Ishikawa (cell line): Measurements from ENCODE around the gene CDK12.

ENCODE experiments used
- CREB1 ChIP-seq: IDR thresholded peaks from 2 replicates; pipeline ENCODE4 v1.6.1; 2012; ENCODE audit warnings: low read depth
- EGR1 ChIP-seq: IDR thresholded peaks from 2 replicates; pipeline ENCODE4 v1.6.1; 2012
- TF ChIP-seq, protein P1 (sequence below): IDR thresholded peaks from 2 replicates; pipeline ENCODE4 v1.6.1; 2012; ENCODE audit warnings: low read depth, mild to moderate bottlenecking

DNA sequence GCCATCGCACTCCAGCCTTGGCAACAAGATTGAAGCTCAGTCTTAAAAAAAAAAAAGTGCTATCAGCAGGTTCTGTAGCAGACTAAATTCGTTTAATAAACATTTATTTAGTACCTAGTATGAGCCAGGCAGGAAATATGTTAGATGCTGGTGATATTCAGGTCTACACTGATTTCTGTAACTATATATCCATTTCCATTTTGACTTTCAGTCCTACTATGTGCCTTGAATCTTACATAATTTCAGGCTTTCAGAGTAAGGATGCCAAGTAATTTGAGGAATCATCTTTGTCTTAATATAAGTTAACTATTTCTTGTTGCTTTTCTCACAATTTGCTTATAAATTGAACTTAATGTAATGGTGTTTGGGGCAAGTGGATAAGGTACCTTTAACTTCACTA is 46.2 kb downstream of the CDK12 start:
- TF ChIP-seq CREB1: no peak
- TF ChIP-seq, protein P1, sequence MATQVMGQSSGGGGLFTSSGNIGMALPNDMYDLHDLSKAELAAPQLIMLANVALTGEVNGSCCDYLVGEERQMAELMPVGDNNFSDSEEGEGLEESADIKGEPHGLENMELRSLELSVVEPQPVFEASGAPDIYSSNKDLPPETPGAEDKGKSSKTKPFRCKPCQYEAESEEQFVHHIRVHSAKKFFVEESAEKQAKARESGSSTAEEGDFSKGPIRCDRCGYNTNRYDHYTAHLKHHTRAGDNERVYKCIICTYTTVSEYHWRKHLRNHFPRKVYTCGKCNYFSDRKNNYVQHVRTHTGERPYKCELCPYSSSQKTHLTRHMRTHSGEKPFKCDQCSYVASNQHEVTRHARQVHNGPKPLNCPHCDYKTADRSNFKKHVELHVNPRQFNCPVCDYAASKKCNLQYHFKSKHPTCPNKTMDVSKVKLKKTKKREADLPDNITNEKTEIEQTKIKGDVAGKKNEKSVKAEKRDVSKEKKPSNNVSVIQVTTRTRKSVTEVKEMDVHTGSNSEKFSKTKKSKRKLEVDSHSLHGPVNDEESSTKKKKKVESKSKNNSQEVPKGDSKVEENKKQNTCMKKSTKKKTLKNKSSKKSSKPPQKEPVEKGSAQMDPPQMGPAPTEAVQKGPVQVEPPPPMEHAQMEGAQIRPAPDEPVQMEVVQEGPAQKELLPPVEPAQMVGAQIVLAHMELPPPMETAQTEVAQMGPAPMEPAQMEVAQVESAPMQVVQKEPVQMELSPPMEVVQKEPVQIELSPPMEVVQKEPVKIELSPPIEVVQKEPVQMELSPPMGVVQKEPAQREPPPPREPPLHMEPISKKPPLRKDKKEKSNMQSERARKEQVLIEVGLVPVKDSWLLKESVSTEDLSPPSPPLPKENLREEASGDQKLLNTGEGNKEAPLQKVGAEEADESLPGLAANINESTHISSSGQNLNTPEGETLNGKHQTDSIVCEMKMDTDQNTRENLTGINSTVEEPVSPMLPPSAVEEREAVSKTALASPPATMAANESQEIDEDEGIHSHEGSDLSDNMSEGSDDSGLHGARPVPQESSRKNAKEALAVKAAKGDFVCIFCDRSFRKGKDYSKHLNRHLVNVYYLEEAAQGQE: no peak
- no peak for TF ChIP-seq EGR1
